Colonic mucosa (tissue), 4 donors: ENCODE results near the gene ELAVL2. TPM values are rescaled to one million over a fixed set of nuclear protein-coding genes. Genes with fewer than 3 reads are reported as not detected.

ENCODE experiments used
- DNase-seq: peaks from one replicate; pipeline ENCODE4 v3.0.0-alpha.2; 2020
- H3K27ac ChIP-seq: fragments of 200-600 bp; one replicate; pipeline ENCODE4 v1.8.0; 2021
- H3K27me3 ChIP-seq: fragments of 200-600 bp; one replicate; pipeline ENCODE4 v1.8.0; 2021
- H3K36me3 ChIP-seq: fragments of 200-600 bp; one replicate; pipeline ENCODE4 v1.8.0; 2021
- H3K4me1 ChIP-seq: fragments of 200-600 bp; one replicate; pipeline ENCODE4 v1.8.0; 2021; ENCODE audit warnings: mild to moderate bottlenecking
- H3K4me3 ChIP-seq: fragments of 200-600 bp; one replicate; pipeline ENCODE4 v1.8.0; 2021
- H3K9ac ChIP-seq, 2 donors: one replicate each; pipeline ENCODE4 v1.7.0; 2013; ENCODE audit warnings: control low read depth in 2 of 2, low read depth in 2 of 2, low read length in 2 of 2
- H3K9me3 ChIP-seq: fragments of 200-600 bp; one replicate; pipeline ENCODE4 v1.8.0; 2021
- intact Hi-C: fragments of 100-400 bp; cut with DNase I; formaldehyde crosslinking; loops from one replicate; pipeline ENCODE4 v1.14.1; 2022
- total RNA-seq, 2 donors: library from RNA; stranded (reverse); fragmentation: NEBNext Ultra II Directional in 1 of 2; extraction: Animal tissue kit (Norgen Biotek cat#: 25700) in 1 of 2; gene quantifications; one replicate each; pipeline ENCODE4 v1.2.1, GENCODE V29; 2021
- TF ChIP-seq, protein P1 (sequence below): fragments of 200-600 bp; IDR thresholded peaks from one replicate; pipeline ENCODE4 v1.8.0; 2022; ENCODE audit warnings: antibody characterized with exemption, mild to moderate bottlenecking
- donor health status: healthy.
- donor health status: DM: no; HTN: no; CAD: no.
- donor health status: DM: no; HTN: no; CAD: no.

ELAVL2 gene
- total RNA-seq, 2 donors from 2014 or later = 0.24 to 0.30 TPM

DNA sequence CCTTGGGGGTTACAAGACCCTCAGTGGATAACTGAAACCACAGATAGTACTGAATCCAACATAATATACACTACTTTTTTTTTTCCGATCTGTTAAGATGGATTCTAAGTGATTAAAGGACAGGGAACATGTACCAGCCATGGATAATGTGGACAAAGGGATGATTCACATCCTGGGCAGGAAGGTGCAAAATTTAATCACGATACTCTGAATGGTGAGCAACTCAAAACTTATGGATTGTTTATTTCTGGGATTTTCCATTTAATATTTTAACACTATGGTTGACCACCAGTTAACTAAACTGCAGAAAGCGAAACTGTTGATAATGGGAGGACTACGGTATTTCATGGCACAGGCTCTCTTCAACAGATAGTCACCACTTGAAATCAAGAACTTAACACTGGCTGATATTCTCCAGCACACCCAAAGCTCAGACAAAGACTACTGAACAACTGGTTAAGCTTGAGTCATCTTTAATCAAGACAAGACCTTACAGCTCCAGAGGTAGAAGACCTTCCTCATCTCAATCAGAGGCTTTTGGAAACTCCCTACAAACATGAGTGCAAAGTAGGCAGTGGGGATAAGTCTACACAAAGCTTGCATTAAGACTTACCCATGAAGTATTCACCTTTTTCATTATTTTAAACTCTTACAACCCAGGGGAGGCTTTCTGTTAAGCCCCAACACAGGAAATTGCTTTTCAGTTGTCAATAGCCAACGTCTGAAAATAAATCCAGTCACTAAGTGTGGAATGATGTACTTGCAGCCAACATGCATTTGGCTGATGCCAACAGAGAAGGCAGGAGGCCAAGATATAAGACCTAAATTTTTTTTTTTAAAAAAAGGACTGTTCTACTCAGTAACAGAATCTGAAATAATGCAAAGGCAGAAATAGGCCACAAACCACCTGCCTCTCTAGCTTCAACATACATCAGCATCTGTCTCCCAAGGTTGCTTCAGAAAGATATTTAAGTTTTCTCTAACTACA is 78.7 kb downstream of the ELAVL2 start:
- H3K4me1 ChIP-seq = no peaks in the 10 kb centered on the region
- H3K9ac ChIP-seq = no peak overlapping the region
- H3K4me3 ChIP-seq = no peak overlapping the region
- H3K36me3 ChIP-seq = no peaks in the 10 kb centered on the region
- DNase-seq = no peak
- no peak overlapping the region for H3K27ac ChIP-seq
- no peaks in the 10 kb centered on the region for H3K9me3 ChIP-seq
- no peaks in the 10 kb centered on the region for H3K27me3 ChIP-seq
- intact Hi-C loops = no loop called here
- TF ChIP-seq, protein P1, sequence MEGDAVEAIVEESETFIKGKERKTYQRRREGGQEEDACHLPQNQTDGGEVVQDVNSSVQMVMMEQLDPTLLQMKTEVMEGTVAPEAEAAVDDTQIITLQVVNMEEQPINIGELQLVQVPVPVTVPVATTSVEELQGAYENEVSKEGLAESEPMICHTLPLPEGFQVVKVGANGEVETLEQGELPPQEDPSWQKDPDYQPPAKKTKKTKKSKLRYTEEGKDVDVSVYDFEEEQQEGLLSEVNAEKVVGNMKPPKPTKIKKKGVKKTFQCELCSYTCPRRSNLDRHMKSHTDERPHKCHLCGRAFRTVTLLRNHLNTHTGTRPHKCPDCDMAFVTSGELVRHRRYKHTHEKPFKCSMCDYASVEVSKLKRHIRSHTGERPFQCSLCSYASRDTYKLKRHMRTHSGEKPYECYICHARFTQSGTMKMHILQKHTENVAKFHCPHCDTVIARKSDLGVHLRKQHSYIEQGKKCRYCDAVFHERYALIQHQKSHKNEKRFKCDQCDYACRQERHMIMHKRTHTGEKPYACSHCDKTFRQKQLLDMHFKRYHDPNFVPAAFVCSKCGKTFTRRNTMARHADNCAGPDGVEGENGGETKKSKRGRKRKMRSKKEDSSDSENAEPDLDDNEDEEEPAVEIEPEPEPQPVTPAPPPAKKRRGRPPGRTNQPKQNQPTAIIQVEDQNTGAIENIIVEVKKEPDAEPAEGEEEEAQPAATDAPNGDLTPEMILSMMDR = no peak

DNA sequence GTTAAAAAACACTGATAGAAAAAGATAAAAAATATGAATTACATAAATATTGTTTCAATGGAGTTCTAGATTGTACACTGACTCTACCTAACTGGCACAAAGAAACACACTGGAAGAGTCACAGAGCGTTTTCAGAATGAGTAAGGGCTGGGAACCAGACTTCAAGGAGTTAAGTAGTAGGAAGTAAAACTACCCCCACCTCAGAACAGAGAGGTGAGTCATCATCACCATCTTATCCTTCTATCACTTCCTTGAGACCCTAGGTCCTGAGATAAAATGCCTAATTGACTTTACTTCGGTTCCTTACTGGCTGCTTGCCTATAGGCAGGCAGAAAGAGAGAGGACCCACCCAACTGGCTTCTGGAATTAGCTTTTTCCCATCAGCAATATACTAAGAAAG is 79.7 kb downstream of the ELAVL2 start:
- Histone ChIP-seq H3K4me3 (no peak overlapping the region), H3K9ac (no peak overlapping the region), H3K27ac (no peak overlapping the region), H3K9me3 (no peaks in the 10 kb centered on the region), H3K4me1 (no peaks in the 10 kb centered on the region), H3K27me3 (no peaks in the 10 kb centered on the region), H3K36me3 (no peaks in the 10 kb centered on the region)
- intact Hi-C loops = no loop called here
- TF ChIP-seq, protein P1 = no peak
- no peak for DNase-seq

DNA sequence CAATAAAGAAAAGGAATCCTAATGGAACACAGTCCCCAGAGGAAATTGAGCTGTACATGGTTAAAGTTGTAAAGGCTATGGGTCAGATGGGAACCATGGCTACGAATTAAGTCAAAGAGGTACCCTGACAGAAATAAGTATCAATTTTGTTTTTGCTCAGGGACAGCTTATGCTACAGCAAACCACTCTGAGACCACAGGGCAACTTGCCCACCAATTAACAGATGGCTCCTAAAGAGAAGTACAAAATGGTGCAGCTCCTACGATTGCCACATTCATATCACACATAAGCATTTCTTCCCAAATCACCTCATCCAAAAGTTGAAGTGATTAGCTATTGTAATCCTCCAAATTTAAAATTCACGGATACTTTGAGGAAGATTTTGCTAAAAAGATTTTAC is 83.0 kb downstream of the ELAVL2 start:
- no peak overlapping the region for H3K4me3 ChIP-seq
- no peak overlapping the region for H3K9ac ChIP-seq
- H3K4me1 ChIP-seq = no peaks in the 10 kb centered on the region
- H3K27me3 ChIP-seq = no peaks in the 10 kb centered on the region
- no peaks in the 10 kb centered on the region for H3K36me3 ChIP-seq
- no peaks in the 10 kb centered on the region for H3K9me3 ChIP-seq
- TF ChIP-seq, protein P1 = no peak
- H3K27ac ChIP-seq = no peak overlapping the region
- DNase-seq = no peak
- intact Hi-C loops = no loop called here

DNA sequence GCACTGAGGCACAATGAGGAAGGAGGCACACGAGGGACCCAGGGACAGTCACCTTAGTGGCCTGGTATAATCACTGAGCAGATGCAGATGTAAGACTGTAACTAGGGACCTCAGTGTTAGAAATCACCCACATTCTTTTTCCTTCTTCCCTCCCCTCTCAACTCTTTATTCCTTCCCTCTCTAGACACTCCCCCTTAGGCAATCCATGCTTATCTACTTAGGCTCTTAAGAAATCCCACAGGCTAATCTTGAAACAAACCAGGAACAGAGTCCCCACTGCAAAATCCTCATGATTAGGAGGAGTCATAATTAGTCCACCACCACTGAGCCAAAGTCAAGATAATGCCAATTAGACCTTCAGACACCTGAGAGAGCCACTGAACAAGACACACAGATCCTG is 84.7 kb downstream of the ELAVL2 start:
- no peak overlapping the region for H3K27ac ChIP-seq
- no peak for DNase-seq
- no peaks in the 10 kb centered on the region for H3K4me1 ChIP-seq
- H3K27me3 ChIP-seq = no peaks in the 10 kb centered on the region
- no peaks in the 10 kb centered on the region for H3K9me3 ChIP-seq
- TF ChIP-seq, protein P1 = no peak
- no peaks in the 10 kb centered on the region for H3K36me3 ChIP-seq
- H3K4me3 ChIP-seq = no peak overlapping the region
- intact Hi-C loops = no loop called here
- H3K9ac ChIP-seq = no peak overlapping the region

DNA sequence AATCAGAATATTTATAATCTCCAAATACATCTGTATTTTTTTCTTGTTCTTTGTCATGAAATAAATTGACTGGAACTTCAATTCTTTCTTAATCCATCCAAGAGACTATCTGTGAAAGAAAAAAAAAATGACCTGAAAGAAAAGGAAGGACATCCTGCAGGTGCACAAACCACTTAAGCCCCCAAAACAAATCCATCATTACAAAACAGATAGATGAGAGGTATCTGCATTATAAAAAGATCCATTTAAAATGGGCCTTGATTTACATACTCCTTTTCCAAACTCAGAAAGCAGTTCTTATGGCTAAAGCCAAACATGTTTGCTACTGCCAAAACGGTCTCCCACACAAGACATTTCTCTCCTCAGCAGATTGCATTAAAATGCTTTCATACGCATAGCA is 85.5 kb downstream of the ELAVL2 start:
- no peaks in the 10 kb centered on the region for H3K4me1 ChIP-seq
- intact Hi-C loops = no loop called here
- no peaks in the 10 kb centered on the region for H3K36me3 ChIP-seq
- H3K9ac ChIP-seq = no peak overlapping the region
- H3K4me3 ChIP-seq = no peak overlapping the region
- TF ChIP-seq, protein P1 = no peak
- no peak overlapping the region for H3K27ac ChIP-seq
- H3K27me3 ChIP-seq = no peaks in the 10 kb centered on the region
- H3K9me3 ChIP-seq = no peaks in the 10 kb centered on the region
- no peak for DNase-seq
